Gastrocnemius medialis (tissue), 4 donors: ENCODE data around the gene SEC24C. TPM values are rescaled to one million over a fixed set of nuclear protein-coding genes. Genes with fewer than 3 reads are reported as not detected.

ENCODE experiments used
- ATAC-seq, 2 donors: fragments of 150-250 bp; one replicate each; pipeline ENCODE4 v1.9.1; 2016
- DNase-seq, 2 donors: peaks; one replicate each; pipeline ENCODE4 v3.0.0-alpha.2; 2019
- H3K27ac ChIP-seq, 4 donors: fragments of 200-600 bp; sonication (generic); 1 replicate in 1 of 4; 2 replicates in 3 of 4; pipeline ENCODE4 v1.5.1; 2016 to 2018; ENCODE audit warnings: mild to moderate bottlenecking in 2 of 4, moderate library complexity in 1 of 4
- H3K27me3 ChIP-seq, 3 donors: fragments of 200-600 bp; sonication (generic) in 2 of 3; 1 replicate in 1 of 3; 2 replicates in 2 of 3; pipeline versions ENCODE4 v1.5.1 to v1.6.0; 2016 to 2019; ENCODE audit warnings: mild to moderate bottlenecking in 1 of 3, moderate library complexity in 1 of 3
- H3K36me3 ChIP-seq, 2 donors: fragments of 200-600 bp; sonication (generic) in 1 of 2; one replicate each; pipeline ENCODE4 v1.5.1; 2017 to 2018
- H3K4me1 ChIP-seq, 2 donors: fragments of 200-600 bp; sonication (generic) in 1 of 2; one replicate each; pipeline ENCODE4 v1.5.1; 2016 to 2017; ENCODE audit warnings: mild to moderate bottlenecking in 2 of 2
- H3K4me3 ChIP-seq, 4 donors: fragments of 200-600 bp; sonication (generic) in 3 of 4; 1 replicate in 1 of 4; 2 replicates in 3 of 4; pipeline ENCODE4 v1.5.1; 2016 to 2019; ENCODE audit warnings: mild to moderate bottlenecking in 2 of 4
- H3K9me3 ChIP-seq, 3 donors: fragments of 200-600 bp; sonication (generic) in 2 of 3; 1 replicate in 1 of 3; 2 replicates in 2 of 3; pipeline ENCODE4 v1.5.1; 2016 to 2019
- CTCF ChIP-seq, 5 experiments: fragments of 450-650 bp in 3 of 5; fragments of 200-600 bp in 2 of 5; sonication (generic) in 2 of 5; IDR thresholded peaks in 4 of 5; conservative IDR thresholded peaks in 1 of 5; 1 replicate in 4 of 5; 2 replicates in 1 of 5; pipeline ENCODE4 v1.5.1; 2016 to 2019; ENCODE audit warnings: antibody characterized with exemption in 5 of 5, mild to moderate bottlenecking in 3 of 5, moderate library complexity in 3 of 5
- POLR2A ChIP-seq, 2 donors: fragments of 450-650 bp; IDR thresholded peaks; one replicate each; pipeline ENCODE4 v1.6.1; 2017; ENCODE audit warnings: antibody characterized with exemption in 2 of 2, mild to moderate bottlenecking in 2 of 2, moderate library complexity in 2 of 2
- in situ Hi-C, 4 donors: fragments of 200-750 bp; cut with MboI; loops; one replicate each; pipeline versions ENCODE4 v1.15.0 to v1.8.0; 2017; ENCODE audit warnings: low sequenced_read_pairs in 4 of 4
- intact Hi-C: fragments of 100-400 bp; cut with DNase I; formaldehyde crosslinking; loops from one replicate; pipeline ENCODE4 v1.15.1; 2023; ENCODE audit warnings: low total_unique reads
- total RNA-seq, 4 donors: library from RNA; depleted of rRNA; stranded (reverse); fragments of >200 nt; gene quantifications; one replicate each; pipeline versions ENCODE4 v1.1.0 to v1.2.3, GENCODE V29; 2016

The SEC24C gene
- total RNA-seq, 4 donors from 2014 or later: 43.6 to 90.5 (median 69.6) TPM

- Histone ChIP-seq H3K4me1 (peaks cover 40 to 48% of the 10 kb centered on the region in 2 donors), H3K27ac (no peak overlapping the region), H3K27me3 (no peaks in the 10 kb centered on the region), H3K9me3 (no peaks in the 10 kb centered on the region), H3K36me3 (peaks cover 0 to 26% of the 10 kb centered on the region in 2 donors), H3K4me3 (no peak overlapping the region)
- no peak for DNase-seq
- in situ Hi-C loops (no loop called here), intact Hi-C loops (no loop called here)
- ATAC-seq: no peak
- TF ChIP-seq POLR2A (IDR thresholded peaks at IDR 0.05) (no peak), CTCF (IDR thresholded peaks at IDR 0.05 in 4 of 5, conservative IDR thresholded peaks at IDR 0.05 in 1 of 5) (no peak)
These were observed 34.8 kb downstream of the SEC24C start for GRCh38 chr10:73779018-73779417.

- Histone ChIP-seq H3K36me3 (peaks cover 0 to 19% of the 10 kb centered on the region in 2 donors), H3K9me3 (no peaks in the 10 kb centered on the region), H3K27ac (peak overlapping the region in 1 of 4 donors; percentile 96), H3K4me1 (peaks cover 38 to 48% of the 10 kb centered on the region in 2 donors), H3K27me3 (no peaks in the 10 kb centered on the region), H3K4me3 (no peak overlapping the region)
- no peak for ATAC-seq
- DNase-seq: no peak
- in situ Hi-C loops: no loop called here
- intact Hi-C loops: no loop called here
- TF ChIP-seq POLR2A (IDR thresholded peaks at IDR 0.05): no peak
- no peak for TF ChIP-seq CTCF (IDR thresholded peaks at IDR 0.05 in 4 of 5, conservative IDR thresholded peaks at IDR 0.05 in 1 of 5)
These were observed 35.5 kb downstream of the SEC24C start for GRCh38 chr10:73779539-73780197.

GRCh38 chr10:73780301-73780700 is 36.1 kb downstream of the SEC24C start:
- no peaks in the 10 kb centered on the region for H3K9me3 ChIP-seq
- peaks cover 0 to 18% of the 10 kb centered on the region in 2 donors for H3K36me3 ChIP-seq
- no peak for TF ChIP-seq CTCF (IDR thresholded peaks at IDR 0.05 in 4 of 5, conservative IDR thresholded peaks at IDR 0.05 in 1 of 5)
- TF ChIP-seq POLR2A (IDR thresholded peaks at IDR 0.05): no peak
- H3K4me3 ChIP-seq: peak overlapping the region in 1 of 4 donors; percentile 94
- H3K27ac ChIP-seq: peak overlapping the region in 2 of 4 donors; percentile 96 to 99
- no peak for DNase-seq
- ATAC-seq: no peak
- in situ Hi-C loops (no loop called here), intact Hi-C loops (no loop called here)
- H3K4me1 ChIP-seq: peaks cover 35 to 45% of the 10 kb centered on the region in 2 donors
- no peaks in the 10 kb centered on the region for H3K27me3 ChIP-seq

GRCh38 chr10:73780966-73781365 is 36.8 kb downstream of the SEC24C start:
- Histone ChIP-seq H3K27ac (peak overlapping the region; percentile 96 to 99 (median 97)), H3K9me3 (no peaks in the 10 kb centered on the region), H3K4me1 (peaks cover 33 to 42% of the 10 kb centered on the region in 2 donors), H3K36me3 (peaks cover 0 to 12% of the 10 kb centered on the region in 2 donors), H3K27me3 (no peaks in the 10 kb centered on the region), H3K4me3 (peak overlapping the region; percentile 94 to 100 (median 99))
- in situ Hi-C loops: no loop called here
- no peak for DNase-seq
- no peak for TF ChIP-seq POLR2A (IDR thresholded peaks at IDR 0.05)
- no peak for TF ChIP-seq CTCF (IDR thresholded peaks at IDR 0.05 in 4 of 5, conservative IDR thresholded peaks at IDR 0.05 in 1 of 5)
- intact Hi-C loops: no loop called here
- no peak for ATAC-seq
